NCI-H128 (cell line): ENCODE data around the gene PRB3.

Experiments used
- DNase-seq: peaks from one replicate; lab custom pipeline; 2025; ENCODE audit not compliant: unreplicated experiment; lab: John Stamatoyannopoulos, UW

PRB3 gene

DNA sequence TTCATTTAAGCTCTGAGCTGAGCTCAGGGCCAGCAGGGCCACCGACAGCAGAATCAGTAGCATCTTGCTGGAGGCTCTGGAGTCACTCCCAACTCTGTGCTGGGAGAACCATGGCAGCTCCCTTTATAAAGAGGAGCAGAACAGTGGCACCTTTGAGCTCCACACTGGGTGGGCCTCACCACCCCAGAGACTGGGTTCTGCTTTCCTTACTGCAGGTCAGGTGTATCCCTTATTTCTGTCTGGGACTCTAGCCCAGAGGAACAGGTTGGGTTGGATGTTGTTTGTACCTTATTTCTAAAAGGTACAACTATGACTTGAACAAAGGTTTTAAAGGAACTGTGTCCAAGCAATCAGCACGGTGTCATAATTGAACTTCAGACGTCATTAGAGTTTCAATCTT, at the start of gene PRB3:
Gene PRB3, minus strand, starts transcription at position 101 of the 400 bp plus-strand sequence. Its CDS starts 38 bp downstream, at position 63.
- no peak for DNase-seq

DNA sequence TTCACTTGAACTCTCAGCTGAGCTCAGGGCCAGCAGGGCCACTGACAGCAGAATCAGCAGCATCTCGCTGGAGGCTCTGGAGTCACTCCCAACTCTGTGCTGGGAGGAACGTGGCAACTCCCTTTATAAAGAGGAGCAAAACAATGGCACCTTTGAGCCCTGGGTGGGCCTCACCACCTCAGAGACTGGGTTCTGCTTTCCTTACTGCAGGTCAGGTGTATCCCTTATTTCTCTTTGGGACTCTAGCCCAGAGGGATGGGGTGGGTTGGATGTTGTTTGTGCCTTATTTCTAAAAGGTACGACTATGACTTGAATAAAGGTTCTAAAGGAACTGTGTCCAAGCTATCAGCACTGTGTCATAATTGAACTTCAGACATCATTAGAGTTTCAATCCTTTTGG, 40.8 kb upstream of the PRB3 start, which contains the start of gene PRB4:
Gene PRB4, minus strand, starts transcription at position 101 of the 400 bp plus-strand sequence. Its CDS starts 38 bp downstream, at position 63.
- DNase-seq = no peak

DNA sequence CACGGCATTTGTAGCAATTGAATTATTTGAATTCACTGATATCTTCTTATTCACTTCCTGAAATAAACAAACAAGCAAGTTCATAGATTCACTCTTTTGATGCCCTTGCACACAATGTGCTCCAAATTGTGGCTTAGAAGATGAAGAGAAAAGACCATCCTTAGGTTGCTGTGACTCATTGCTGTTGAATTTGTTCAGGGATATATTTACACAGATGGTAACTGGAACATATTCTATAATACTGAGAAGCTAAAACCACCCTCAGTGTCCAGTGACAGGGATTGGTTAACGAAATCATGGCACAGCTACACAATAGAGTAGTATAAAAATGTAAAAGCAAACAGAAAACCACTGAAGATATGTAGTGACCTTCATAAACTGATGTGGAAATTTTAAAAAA, 37.6 kb upstream of the PRB3 start:
- no peak for DNase-seq

GRCh38 chr12:11273449-11273848, 3.9 kb upstream of the PRB3 start:
- no peak for DNase-seq

GRCh38 chr12:11264501-11264900, 5.0 kb downstream of the PRB3 start:
- no peak for DNase-seq

- DNase-seq = no peak
Measured at GRCh38 chr12:11246489-11246888, 23.0 kb downstream of the PRB3 start.

GRCh38 chr12:11242656-11243055, 26.9 kb downstream of the PRB3 start:
- DNase-seq = no peak

DNA sequence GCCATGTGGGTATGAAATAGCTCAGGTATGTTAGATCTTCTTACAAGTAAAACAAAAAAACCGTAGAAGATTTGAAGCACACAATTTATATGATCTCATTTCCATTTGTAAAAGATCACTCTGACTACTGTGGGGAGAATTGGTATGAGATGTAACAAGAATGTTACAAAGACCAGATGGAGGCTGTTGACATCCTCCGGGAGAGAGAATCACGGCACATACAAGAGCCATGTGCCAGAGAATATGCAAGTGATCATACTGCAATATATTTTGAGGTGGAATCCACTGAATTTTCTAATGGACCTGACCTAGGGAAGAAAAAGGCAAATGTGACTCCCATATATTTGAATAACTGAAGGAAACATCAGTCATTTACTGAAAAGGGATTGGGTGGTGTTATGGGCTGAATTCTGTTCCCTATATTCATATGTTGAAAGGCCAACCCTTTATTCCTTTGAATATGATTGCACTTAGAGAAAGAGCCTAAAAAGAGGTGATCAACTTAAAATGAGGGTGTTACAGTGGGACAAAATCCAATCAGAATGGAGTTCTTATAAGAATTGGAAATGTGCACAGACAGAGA, 29.1 kb downstream of the PRB3 start:
- DNase-seq = no peak

DNA sequence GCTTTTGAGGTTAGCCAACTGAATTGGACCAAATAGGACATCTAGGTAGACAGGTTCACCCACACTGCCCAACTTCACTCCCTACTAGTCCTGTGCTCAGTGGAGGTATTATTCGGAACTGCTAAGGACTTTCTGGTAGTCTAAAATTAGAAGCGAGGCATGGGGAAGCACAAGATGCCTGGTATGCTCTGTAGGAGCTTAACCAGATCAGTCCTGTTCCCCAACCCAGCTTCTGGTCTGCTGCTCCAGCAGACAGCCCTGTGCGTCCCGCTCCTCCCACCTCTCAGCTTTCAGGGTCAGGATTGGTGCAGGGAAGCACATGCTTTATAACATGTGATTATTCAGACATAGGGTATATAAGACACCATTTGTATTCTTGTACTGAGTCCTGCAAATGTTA, 31.2 kb downstream of the PRB3 start:
- DNase-seq = no peak

GRCh38 chr12:11233532-11233931, 36.0 kb downstream of the PRB3 start:
- DNase-seq = no peak

- DNase-seq = no peak
Measured at GRCh38 chr12:11228296-11228879, 41.1 kb downstream of the PRB3 start.

DNA sequence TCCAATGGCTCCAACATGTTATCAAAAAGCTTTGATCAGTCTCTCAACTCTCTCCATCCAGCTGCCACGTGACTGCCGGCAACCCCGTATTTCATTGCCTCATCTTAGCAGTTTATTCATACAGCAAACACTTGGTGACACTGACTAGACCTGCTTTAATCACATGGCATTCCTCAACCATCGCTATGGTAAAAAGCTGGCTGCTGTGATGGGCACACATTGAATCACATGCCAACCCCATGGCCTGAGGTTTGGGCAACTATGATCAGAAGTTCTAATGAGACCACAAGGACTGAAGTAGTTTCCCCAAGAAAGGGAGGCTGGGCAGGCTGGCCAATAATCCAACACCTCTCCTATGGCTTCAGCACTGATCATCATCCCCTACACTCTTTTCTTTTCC, 42.1 kb downstream of the PRB3 start:
- no peak for DNase-seq
